ENCODE measurements around the gene AP2A1. TPM values are rescaled to one million over a fixed set of nuclear protein-coding genes. Genes with fewer than 3 reads are reported as not detected.

Gene AP2A1
- total and polyA plus RNA-seq, 9 of the 15 experiments (the other 6 are each of a cell fraction or from before 2014, with no cell fraction given) = 0.55 to 150 (median 31.9) TPM

- TF ChIP-seq SLC30A9 (CRISPR knock-in tag; IDR thresholded peaks at IDR 0.05) = no peak
- peak; percentile 51 for TF ChIP-seq CCNT2 (IDR thresholded peaks at IDR 0.05; ENCODE audit: borderline replicate concordance, extremely low read depth, insufficient read length, low read depth, low read length)
- TF ChIP-seq GATA2 (CRISPR knock-in tag; IDR thresholded peaks at IDR 0.05) = no peak
- no peak for TF ChIP-seq HDAC6 (IDR thresholded peaks at IDR 0.05; ENCODE audit: low read depth, low read length)
- TF ChIP-seq ZBED1 (IDR thresholded peaks at IDR 0.05) = peak; percentile 82; the same call in 1 of the 2 replicates
- TF ChIP-seq ZNF431 (CRISPR knock-in tag; IDR thresholded peaks at IDR 0.05) = no peak
- peak; percentile 90 for TF ChIP-seq GABPB1 (CRISPR knock-in tag; IDR thresholded peaks at IDR 0.05)
- peak; percentile 64; the same call in 1 of the 2 replicates for TF ChIP-seq BCOR (IDR thresholded peaks at IDR 0.05)
- TF ChIP-seq, protein P1, sequence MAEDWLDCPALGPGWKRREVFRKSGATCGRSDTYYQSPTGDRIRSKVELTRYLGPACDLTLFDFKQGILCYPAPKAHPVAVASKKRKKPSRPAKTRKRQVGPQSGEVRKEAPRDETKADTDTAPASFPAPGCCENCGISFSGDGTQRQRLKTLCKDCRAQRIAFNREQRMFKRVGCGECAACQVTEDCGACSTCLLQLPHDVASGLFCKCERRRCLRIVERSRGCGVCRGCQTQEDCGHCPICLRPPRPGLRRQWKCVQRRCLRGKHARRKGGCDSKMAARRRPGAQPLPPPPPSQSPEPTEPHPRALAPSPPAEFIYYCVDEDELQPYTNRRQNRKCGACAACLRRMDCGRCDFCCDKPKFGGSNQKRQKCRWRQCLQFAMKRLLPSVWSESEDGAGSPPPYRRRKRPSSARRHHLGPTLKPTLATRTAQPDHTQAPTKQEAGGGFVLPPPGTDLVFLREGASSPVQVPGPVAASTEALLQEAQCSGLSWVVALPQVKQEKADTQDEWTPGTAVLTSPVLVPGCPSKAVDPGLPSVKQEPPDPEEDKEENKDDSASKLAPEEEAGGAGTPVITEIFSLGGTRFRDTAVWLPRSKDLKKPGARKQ (CRISPR knock-in tag; IDR thresholded peaks at IDR 0.05) = no peak
- TF ChIP-seq ZFP30 (CRISPR knock-in tag; IDR thresholded peaks at IDR 0.05; ENCODE audit: borderline replicate concordance) = no peak
- no peak for TF ChIP-seq ZNF3 (CRISPR knock-in tag; IDR thresholded peaks at IDR 0.05)
- TF ChIP-seq ETV5 (CRISPR knock-in tag; IDR thresholded peaks at IDR 0.05; ENCODE audit: low read depth) = no peak
- TF ChIP-seq KLF1 (tag; IDR thresholded peaks at IDR 0.05) = peak; percentile 51; the same call in 1 of the 2 replicates
- TF ChIP-seq ARHGAP35 (IDR thresholded peaks at IDR 0.05; ENCODE audit: partially characterized antibody) = no peak
- no peak for TF ChIP-seq E2F8 (IDR thresholded peaks at IDR 0.05; ENCODE audit: low read depth, partially characterized antibody)
- TF ChIP-seq TAF1 (IDR thresholded peaks at IDR 0.05; ENCODE audit: control insufficient read depth, extremely low read depth, insufficient read depth, low read length, severe bottlenecking) = peak; percentile 68
- TF ChIP-seq, protein P2, sequence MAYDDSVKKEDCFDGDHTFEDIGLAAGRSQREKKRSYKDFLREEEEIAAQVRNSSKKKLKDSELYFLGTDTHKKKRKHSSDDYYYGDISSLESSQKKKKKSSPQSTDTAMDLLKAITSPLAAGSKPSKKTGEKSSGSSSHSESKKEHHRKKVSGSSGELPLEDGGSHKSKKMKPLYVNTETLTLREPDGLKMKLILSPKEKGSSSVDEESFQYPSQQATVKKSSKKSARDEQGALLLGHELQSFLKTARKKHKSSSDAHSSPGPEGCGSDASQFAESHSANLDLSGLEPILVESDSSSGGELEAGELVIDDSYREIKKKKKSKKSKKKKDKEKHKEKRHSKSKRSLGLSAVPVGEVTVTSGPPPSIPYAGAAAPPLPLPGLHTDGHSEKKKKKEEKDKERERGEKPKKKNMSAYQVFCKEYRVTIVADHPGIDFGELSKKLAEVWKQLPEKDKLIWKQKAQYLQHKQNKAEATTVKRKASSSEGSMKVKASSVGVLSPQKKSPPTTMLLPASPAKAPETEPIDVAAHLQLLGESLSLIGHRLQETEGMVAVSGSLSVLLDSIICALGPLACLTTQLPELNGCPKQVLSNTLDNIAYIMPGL (CRISPR knock-in tag; IDR thresholded peaks at IDR 0.05) = no peak
- TF ChIP-seq MTA1 (IDR thresholded peaks at IDR 0.05; ENCODE audit: borderline replicate concordance) = 0 out of 2 replicates have a peak, but pooled peaks have one; percentile 24
- TF ChIP-seq JUND (IDR thresholded peaks at IDR 0.05; ENCODE audit: borderline replicate concordance, low read depth, low read length) = peak; percentile 51; the same call in 1 of the 2 replicates
- TF ChIP-seq JUND (tag; IDR thresholded peaks at IDR 0.05; ENCODE audit: borderline replicate concordance, low read depth, low read length) = 0 out of 3 replicates have a peak, but pooled peaks have one; percentile 9
Observed at GRCh38 chr19:49766007-49766929, 533 bp upstream of the AP2A1 start (continued).
